Liver (tissue), 3 donors: ENCODE data around the gene PPARA.

Experiments
- ATF3 ChIP-seq: IDR thresholded peaks from 2 replicates; pipeline ENCODE4 v1.6.1; 2016; ENCODE audit warnings: antibody characterized with exemption
- CTCF ChIP-seq: fragments of 150-350 bp; IDR thresholded peaks from 2 replicates; pipeline ENCODE4 v1.5.1; 2017; ENCODE audit warnings: improper control_type of control experiment, low read depth, low read length; ENCODE audit not compliant: missing input control
- FOXA1 ChIP-seq: IDR thresholded peaks from 2 replicates; pipeline ENCODE4 v1.6.1; 2016; ENCODE audit warnings: antibody characterized with exemption
- GABPA ChIP-seq, 2 donors: IDR thresholded peaks in 1 of 2; conservative IDR thresholded peaks in 1 of 2; 2 replicates each; pipeline ENCODE4 v1.6.1; 2016; ENCODE audit warnings: antibody characterized with exemption in 2 of 2, mild to moderate bottlenecking in 1 of 2, moderate library complexity in 1 of 2
- JUND ChIP-seq, 2 donors: IDR thresholded peaks; 2 replicates each; pipeline ENCODE4 v1.6.1; 2016; ENCODE audit warnings: antibody characterized with exemption in 2 of 2
- MAX ChIP-seq: IDR thresholded peaks from 2 replicates; pipeline ENCODE4 v1.6.1; 2016; ENCODE audit warnings: antibody characterized with exemption
- RAD21 ChIP-seq, 2 donors: IDR thresholded peaks; 2 replicates each; pipeline ENCODE4 v1.6.1; 2016; ENCODE audit warnings: antibody characterized with exemption in 2 of 2, mild to moderate bottlenecking in 2 of 2
- SP1 ChIP-seq: IDR thresholded peaks from 2 replicates; pipeline ENCODE4 v1.6.1; 2018; ENCODE audit warnings: antibody characterized with exemption, mild to moderate bottlenecking
- TAF1 ChIP-seq: conservative IDR thresholded peaks from 2 replicates; pipeline ENCODE4 v1.6.1; 2016; ENCODE audit warnings: antibody characterized with exemption, mild to moderate bottlenecking
- donor health status: healthy.
- donor health status: healthy.

GRCh38 chr22:46120420-46120737, 29.9 kb upstream of the PPARA start:
- TF ChIP-seq CTCF: no peak
- no peak for TF ChIP-seq FOXA1
- TF ChIP-seq GABPA (IDR thresholded peaks at IDR 0.05 in 1 of 2, conservative IDR thresholded peaks at IDR 0.05 in 1 of 2): no peak
- no peak for TF ChIP-seq TAF1
- no peak for TF ChIP-seq SP1
- no peak for TF ChIP-seq JUND (IDR thresholded peaks at IDR 0.05)
- TF ChIP-seq MAX: no peak
- TF ChIP-seq ATF3: no peak
- no peak for TF ChIP-seq RAD21 (IDR thresholded peaks at IDR 0.05)
